Suppressor macrophage treated with lipopolysaccharide for 4 hours (primary cell): ENCODE results near the gene EPB41L3.

ENCODE experiments used
- DNase-seq: peaks from one replicate; pipeline ENCODE4 v3.0.0-alpha.2; 2020

EPB41L3 gene

DNA sequence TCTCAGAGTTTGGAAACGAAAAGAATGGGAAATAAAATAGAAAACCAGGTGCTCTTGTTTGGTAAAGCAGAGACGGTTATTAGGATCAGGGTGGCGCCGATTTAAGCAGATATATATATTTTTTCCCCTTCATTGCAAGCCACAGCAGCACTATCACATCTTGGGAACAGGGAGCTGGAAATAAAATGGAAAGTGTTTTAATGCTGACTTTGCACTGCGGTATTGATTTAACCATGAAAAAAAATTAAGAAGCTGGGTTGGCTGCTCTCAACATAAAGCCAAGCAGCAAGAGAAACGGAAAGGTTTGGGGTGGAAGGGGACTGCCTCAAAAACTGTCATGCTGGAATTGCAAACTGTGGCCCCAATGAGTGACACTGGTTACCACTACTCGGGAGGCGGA, 145.5 kb downstream of the EPB41L3 start:
- no peak for DNase-seq

- no peak for DNase-seq
These were observed 146.7 kb downstream of the EPB41L3 start for GRCh38 chr18:5397102-5397501.

GRCh38 chr18:5395860-5396448, 147.8 kb downstream of the EPB41L3 start:
- no peak for DNase-seq

- DNase-seq: no peak
These were observed 150.0 kb downstream of the EPB41L3 start for GRCh38 chr18:5393779-5394178.

DNA sequence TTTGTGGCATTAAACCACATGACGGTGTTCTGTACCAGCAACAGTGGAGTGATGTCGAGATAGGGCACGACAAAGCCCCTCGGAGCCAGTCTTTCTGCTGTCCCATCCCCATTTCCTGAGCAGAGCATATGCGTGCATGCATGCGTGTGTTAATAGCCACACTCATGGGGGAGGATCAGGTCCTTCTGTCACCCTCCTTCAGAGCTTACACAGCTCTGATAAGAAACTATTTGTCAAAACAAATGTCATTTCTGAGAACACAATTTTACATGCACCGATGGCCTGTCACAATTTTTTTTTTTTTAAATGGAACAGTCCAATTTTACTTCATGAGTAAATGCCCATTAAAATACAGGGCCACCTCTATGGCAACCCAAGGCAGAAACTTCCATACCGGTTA, 152.4 kb downstream of the EPB41L3 start:
- no peak for DNase-seq

DNA sequence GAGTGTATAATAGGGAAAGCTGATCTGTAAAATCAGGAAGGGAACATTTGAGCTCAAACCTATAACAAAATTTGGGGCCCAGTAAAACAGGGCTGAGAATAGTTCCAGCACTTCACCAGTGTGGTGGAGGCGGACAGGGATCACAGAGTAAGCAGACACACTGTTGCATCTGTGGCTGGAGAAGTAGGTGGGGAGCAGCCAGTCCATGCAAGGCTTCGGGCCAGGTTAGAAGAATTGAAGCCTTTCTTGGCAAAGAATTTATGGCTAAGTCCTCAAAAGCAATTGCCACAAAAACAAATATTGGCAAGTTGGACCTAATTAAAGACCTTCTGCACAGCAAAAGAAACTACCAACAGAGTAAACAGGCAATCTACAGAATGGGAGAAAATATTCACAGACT, 154.4 kb downstream of the EPB41L3 start:
- no peak for DNase-seq

- DNase-seq: no peak
These were observed 154.9 kb downstream of the EPB41L3 start for GRCh38 chr18:5388896-5389295.

GRCh38 chr18:5380586-5380985, 163.2 kb downstream of the EPB41L3 start:
- no peak for DNase-seq

GRCh38 chr18:5376986-5377385, 166.8 kb downstream of the EPB41L3 start:
- no peak for DNase-seq

DNA sequence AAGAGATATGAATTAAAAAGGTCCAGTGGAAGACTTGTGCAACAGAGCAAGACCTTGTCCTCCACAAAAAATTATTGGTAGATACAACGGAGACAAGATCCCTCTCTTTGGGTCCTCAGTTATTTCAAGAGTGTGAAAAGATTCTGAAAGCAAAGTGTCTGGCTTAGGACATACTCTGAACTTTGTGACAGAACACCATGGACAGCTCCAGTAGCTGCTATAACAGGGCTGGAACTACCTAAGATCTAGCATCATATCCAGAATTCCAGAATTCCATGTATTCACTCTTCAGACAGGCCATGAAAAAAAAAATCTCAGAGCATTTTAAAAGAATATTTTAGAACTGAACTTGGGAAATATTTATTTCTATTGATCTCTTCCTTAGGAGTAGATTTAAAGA, 173.5 kb downstream of the EPB41L3 start:
- DNase-seq: no peak

GRCh38 chr18:5369513-5369912, 174.3 kb downstream of the EPB41L3 start:
- no peak for DNase-seq

- DNase-seq: no peak
These were observed 178.4 kb downstream of the EPB41L3 start for GRCh38 chr18:5365443-5365842.

DNA sequence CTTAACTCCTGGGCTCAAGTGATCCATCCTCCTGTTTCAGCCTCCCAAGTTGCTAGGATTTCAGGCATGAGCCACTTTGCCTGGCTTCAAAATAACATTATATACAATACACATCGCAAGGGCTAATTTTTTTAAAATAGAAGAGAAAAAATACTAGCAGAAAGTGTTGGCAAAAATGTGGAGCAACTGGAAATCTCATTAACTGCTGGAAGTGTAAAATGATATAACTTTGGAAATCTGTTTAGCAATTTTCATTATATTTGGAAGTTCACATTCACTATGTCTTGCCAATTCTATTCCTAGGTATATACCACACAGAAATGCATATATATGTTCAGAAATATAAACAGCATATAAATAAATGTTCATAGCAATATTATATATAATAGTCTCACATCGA, 193.2 kb downstream of the EPB41L3 start:
- no peak for DNase-seq
